ENCODE data around the gene CABLES2. TPM values are rescaled to one million over a fixed set of nuclear protein-coding genes. Genes with fewer than 3 reads are reported as not detected.

Gene CABLES2
- total and polyA plus RNA-seq, 9 of the 15 experiments (the other 6 are each of a cell fraction or from before 2014, with no cell fraction given), result 0.46 to 4.2 (median 1.6) TPM

- FAIRE-seq (peak; percentile 19), ATAC-seq (no peak), DNase-seq (ENCODE audit: extremely low read depth in 1 of 4, low spot score in 3 of 4) (no peak)
- H3K4me1 ChIP-seq (replicated peaks in 1 of 2; ENCODE audit: control insufficient read depth in 2 of 2, insufficient read depth in 2 of 2, low read length in 2 of 2), result peaks cover 0 to 34% of the 10 kb centered on the region in 2 experiments; a peak in 3 of 5 replicates
- no peaks in the 10 kb centered on the region for H3K9me1 ChIP-seq (ENCODE audit: control insufficient read depth, insufficient read depth, low read length)
- H3K9me3 ChIP-seq (replicated peaks; ENCODE audit: control insufficient read depth, insufficient read depth, low read depth, low read length), result no peaks in the 10 kb centered on the region
- 4% methylated on average over 32 of the region's 32 CpGs for WGBS (ENCODE audit: insufficient coverage, low coverage, missing lambda C conversion rate)
- no TSS peak for BruUV-seq (replicated peaks)
- peaks cover 8% of the 10 kb centered on the region; the same call in 1 of the 2 replicates for H4K20me1 ChIP-seq (replicated peaks; ENCODE audit: control insufficient read depth, insufficient read depth, low read length)
- no peak overlapping the region for H3K4me2 ChIP-seq (ENCODE audit: insufficient read depth, low read length)
- no peaks in the 10 kb centered on the region for H3K36me3 ChIP-seq (ENCODE audit: control insufficient read depth, insufficient read depth, low read length)
- in situ Hi-C loops (cut with MboI) (no loop called here), intact Hi-C loops (cut with micrococcal nuclease) (no loop called here)
- no peak overlapping the region for H3K9ac ChIP-seq (ENCODE audit: insufficient read depth in 1 of 2, low read depth in 2 of 2, low read length in 2 of 2)
- ChIA-PET POLR2A (interaction anchor here (1.1 kb wide), 1 partner anchor 20 kb away, joined by 6 read pairs; no protein-coding TSS in a partner anchor), CTCF (ENCODE audit: low intra/inter-chr PET ratio) (no interaction called here)
- H3K79me2 ChIP-seq (ENCODE audit: control insufficient read depth, insufficient read depth, low read length), result no peaks in the 10 kb centered on the region
- H3K27me3 ChIP-seq (ENCODE audit: control insufficient read depth in 2 of 2, insufficient read depth in 2 of 2, low read length in 2 of 2), result peaks cover 50 to 99% of the 10 kb centered on the region in 2 experiments
- no peak overlapping the region for H3K4me3 ChIP-seq
- H3K27ac ChIP-seq (ENCODE audit: extremely low read depth, low read depth, low read length), result no peak overlapping the region
- TF ChIP-seq ATF1 (CRISPR knock-in tag; IDR thresholded peaks at IDR 0.05) (no peak), ATF1 (tag; IDR thresholded peaks at IDR 0.05) (peak; percentile 17; the same call in 1 of the 2 replicates), CREM (IDR thresholded peaks at IDR 0.05; ENCODE audit: low read depth) (0 out of 2 replicates have a peak, but pooled peaks have one; percentile 28), KDM1A (IDR thresholded peaks at IDR 0.05) (peak in 1 of 2 experiments; percentile 40; a peak in 1 of 4 replicates), WHSC1 (IDR thresholded peaks at IDR 0.05; ENCODE audit: low read length) (no peak)
- H2AFZ ChIP-seq (ENCODE audit: low read depth, low read length), result no peak overlapping the region
Observed at GRCh38 chr20:62433658-62434497, 26.8 kb upstream of the CABLES2 start.

All from K562 (cell line).